GM23248 (cell line): ENCODE measurements around the gene POLR1F. TPM values are rescaled to one million over a fixed set of nuclear protein-coding genes. Genes with fewer than 3 reads are reported as not detected.

ENCODE experiments used
- DNase-seq: peaks from one replicate; pipeline ENCODE4 v3.0.0-alpha.2; 2015
- H2AFZ ChIP-seq: fragments of 200-600 bp; sonication (generic); 2 replicates; pipeline ENCODE4 v1.6.1; 2016; ENCODE audit warnings: antibody characterized with exemption
- H3F3A ChIP-seq: fragments of 200-600 bp; sonication (generic); 2 replicates; pipeline ENCODE4 v1.6.1; 2016; ENCODE audit warnings: mild to moderate bottlenecking, antibody characterized with exemption, mixed run types; ENCODE audit not compliant: insufficient read depth
- H3K27ac ChIP-seq: fragments of 200-600 bp; sonication (generic); 2 replicates; pipeline ENCODE4 v1.5.1; 2016; ENCODE audit warnings: mild to moderate bottlenecking
- H3K27me3 ChIP-seq: fragments of 200-600 bp; sonication (generic); replicated peaks from 2 replicates; pipeline ENCODE4 v1.6.1; 2016; ENCODE audit warnings: mild to moderate bottlenecking; ENCODE audit not compliant: insufficient read depth
- H3K36me3 ChIP-seq: fragments of 200-600 bp; sonication (generic); 2 replicates; pipeline ENCODE4 v1.6.1; 2016; ENCODE audit warnings: low read depth, mild to moderate bottlenecking
- H3K4me1 ChIP-seq: fragments of 200-600 bp; sonication (generic); 2 replicates; pipeline ENCODE4 v1.6.1; 2016; ENCODE audit warnings: mild to moderate bottlenecking; ENCODE audit not compliant: insufficient read depth
- H3K4me2 ChIP-seq: fragments of 200-600 bp; sonication (generic); one replicate; pipeline ENCODE4 v1.6.1; 2016; ENCODE audit warnings: mild to moderate bottlenecking; ENCODE audit not compliant: unreplicated experiment
- H3K4me3 ChIP-seq: fragments of 200-600 bp; sonication (generic); 2 replicates; pipeline ENCODE4 v1.5.1; 2016; ENCODE audit warnings: mild to moderate bottlenecking
- H3K79me2 ChIP-seq: fragments of 200-600 bp; sonication (generic); 2 replicates; pipeline ENCODE4 v1.6.1; 2016; ENCODE audit warnings: mild to moderate bottlenecking; ENCODE audit not compliant: insufficient read depth
- H3K9ac ChIP-seq: fragments of 200-600 bp; sonication (generic); 2 replicates; pipeline ENCODE4 v1.6.1; 2016; ENCODE audit warnings: mild to moderate bottlenecking
- H3K9me2 ChIP-seq: fragments of 200-600 bp; sonication (generic); 2 replicates; pipeline ENCODE4 v1.6.1; 2016; ENCODE audit warnings: mixed run types, mild to moderate bottlenecking, moderate library complexity; ENCODE audit not compliant: insufficient read depth
- H3K9me3 ChIP-seq: fragments of 200-600 bp; sonication (generic); one replicate; pipeline ENCODE4 v1.6.1; 2017; ENCODE audit warnings: low read depth
- H4K20me1 ChIP-seq: fragments of 200-600 bp; sonication (generic); 2 replicates; pipeline ENCODE4 v1.6.0; 2016; ENCODE audit not compliant: insufficient read depth
- EZH2 ChIP-seq: fragments of 200-600 bp; sonication (generic); IDR thresholded peaks from 2 replicates; pipeline ENCODE4 v1.6.1; 2018; ENCODE audit warnings: antibody characterized with exemption, mild to moderate bottlenecking; ENCODE audit not compliant: insufficient read depth, poor library complexity, severe bottlenecking
- EZH2phosphoT487 ChIP-seq: fragments of 200-600 bp; sonication (generic); IDR thresholded peaks from 2 replicates; pipeline ENCODE4 v1.6.1; 2018; ENCODE audit warnings: antibody characterized with exemption, moderate library complexity, mild to moderate bottlenecking, low read depth; ENCODE audit not compliant: insufficient read depth
- WGBS, 2 experiments: methylation state at CpG; one replicate each; pipeline ENCODE4 v1.1.6; 2015 to 2017; ENCODE audit warnings: low lambda C conversion rate in 2 of 2, low coverage in 1 of 2; ENCODE audit errors: missing lambda C conversion rate in 2 of 2; 5-methylcytosine and 5-hydroxymethylcytosine counted together
- in situ Hi-C: fragments of 300-500 bp; cut with MboI; formaldehyde crosslinking; loops from 2 replicates; pipeline ENCODE4 v1.15.0; 2020
- polyA plus RNA-seq: library from polyadenylated mRNA; unstranded; fragments of >200 nt; fragmentation: Nextera tagmentation; extraction: Ambion mirVana; gene quantifications from 2 replicates; pipeline ENCODE4 v1.2.1, GENCODE V29; 2016
- total RNA-seq: library from RNA; depleted of rRNA; stranded (reverse); fragments of >200 nt; shearing (Covaris generic); gene quantifications from 2 replicates; pipeline ENCODE4 v1.2.3, GENCODE V29; 2014

Gene POLR1F
- total and polyA plus RNA-seq, 2 experiments from 2014 or later, result 15.9 to 27.0 TPM

DNA sequence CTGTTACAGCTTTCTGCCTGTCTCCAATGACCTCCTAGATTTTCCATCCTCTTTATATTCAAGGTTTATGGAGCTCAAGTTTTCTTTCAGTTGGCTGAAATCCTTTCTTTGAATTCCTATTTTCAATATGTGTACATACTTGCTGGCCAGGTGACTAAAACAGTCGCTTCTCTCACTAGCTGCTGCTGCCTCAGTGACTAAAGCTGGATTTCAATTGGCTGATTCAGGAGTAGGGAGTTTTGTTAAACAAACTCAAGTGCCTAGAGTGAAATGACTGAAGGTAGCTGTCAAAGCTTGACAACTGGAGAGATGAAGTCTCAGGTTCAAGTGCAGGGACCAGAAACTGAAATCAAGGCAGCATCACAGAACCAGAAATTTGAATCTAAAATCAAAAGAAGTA, 6.7 kb upstream of the POLR1F start:
- no peak for TF ChIP-seq EZH2
- TF ChIP-seq EZH2phosphoT487, result no peak

DNA sequence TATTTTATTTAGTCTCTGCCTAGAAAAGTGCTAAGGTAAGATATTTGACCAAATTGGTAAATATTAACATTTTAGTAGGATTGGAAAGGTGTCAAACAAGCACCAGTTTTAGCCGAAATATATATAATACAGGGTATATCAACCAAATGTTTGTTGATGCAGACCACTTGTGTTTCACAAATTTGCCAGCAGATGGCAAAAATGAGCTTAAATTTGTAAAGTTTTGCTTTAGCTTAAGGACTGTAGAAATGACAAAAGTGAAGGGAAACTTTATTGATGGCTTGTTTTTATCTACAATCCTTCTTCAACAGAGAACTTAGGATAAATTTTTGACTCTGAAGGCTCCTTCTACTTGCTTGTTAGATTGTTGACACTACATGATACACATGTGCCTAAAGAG, 4.8 kb upstream of the POLR1F start:
- Histone ChIP-seq H3K9me2 (no peaks in the 10 kb centered on the region), H2AFZ (no peak overlapping the region), H3K27ac (no peak overlapping the region), H3K4me2 (no peak overlapping the region), H3K9ac (no peak overlapping the region), H3K4me1 (peaks cover 3% of the 10 kb centered on the region; the same call in 1 of the 2 replicates), H3K36me3 (no peaks in the 10 kb centered on the region), H3K4me3 (no peak overlapping the region), H3K79me2 (peaks cover under 1% of the 10 kb centered on the region), H4K20me1 (no peaks in the 10 kb centered on the region), H3K9me3 (no peaks in the 10 kb centered on the region), H3K27me3 (no peaks in the 10 kb centered on the region), H3F3A (no peaks in the 10 kb centered on the region)
- peak; percentile 55 for DNase-seq
- TF ChIP-seq EZH2 (no peak), EZH2phosphoT487 (no peak)
- 33 to 42% methylated on average over 1 of the region's 1 CpG for WGBS, 2 experiments
- in situ Hi-C loops, result no loop called here

More for the DNA sequence above, 6.7 kb upstream of the POLR1F start:
- Histone ChIP-seq H3K79me2 (no peaks in the 10 kb centered on the region), H3K9me3 (no peaks in the 10 kb centered on the region), H3K4me2 (no peak overlapping the region), H3F3A (no peaks in the 10 kb centered on the region), H4K20me1 (no peaks in the 10 kb centered on the region), H3K27ac (no peak overlapping the region), H2AFZ (no peak overlapping the region), H3K4me3 (no peak overlapping the region), H3K9ac (no peak overlapping the region), H3K9me2 (no peaks in the 10 kb centered on the region), H3K27me3 (no peaks in the 10 kb centered on the region), H3K36me3 (no peaks in the 10 kb centered on the region), H3K4me1 (no peaks in the 10 kb centered on the region)
- no peak for DNase-seq
- in situ Hi-C loops, result no loop called here
- WGBS, 2 experiments, result 5% methylated on average over 1 of the region's 1 CpG

DNA sequence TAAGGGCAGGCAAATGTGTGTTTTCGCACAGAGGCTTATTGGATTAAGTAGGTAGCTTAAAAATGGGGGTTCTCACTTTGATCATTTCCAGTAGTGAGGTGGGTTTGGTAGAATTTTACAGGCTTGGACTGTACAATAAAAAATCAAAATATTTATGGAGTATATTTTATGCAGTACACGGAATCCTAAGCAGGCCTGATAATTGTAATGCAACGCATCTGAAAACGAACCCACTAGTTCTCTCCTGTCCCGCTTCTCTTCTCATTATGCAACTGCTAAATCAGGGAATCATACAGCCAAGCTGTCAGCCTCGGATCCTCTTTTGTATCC, 377 bp upstream of the POLR1F start:
- peaks cover 45% of the 10 kb centered on the region for H3K79me2 ChIP-seq
- WGBS, 2 experiments, result 24 to 29% methylated on average over 6 of the region's 6 CpGs
- H4K20me1 ChIP-seq, result no peaks in the 10 kb centered on the region
- no peak overlapping the region for H3K27ac ChIP-seq
- H3K4me3 ChIP-seq, result no peak overlapping the region
- peak overlapping the region; percentile 27 for H3K4me2 ChIP-seq
- no peaks in the 10 kb centered on the region for H3K27me3 ChIP-seq
- peak overlapping the region; percentile 93 for H2AFZ ChIP-seq
- peaks cover 30% of the 10 kb centered on the region for H3K4me1 ChIP-seq
- H3K9ac ChIP-seq, result peak overlapping the region; percentile 31
- in situ Hi-C loops, result no loop called here
- H3K9me2 ChIP-seq, result no peaks in the 10 kb centered on the region
- no peaks in the 10 kb centered on the region for H3F3A ChIP-seq
- H3K36me3 ChIP-seq, result no peaks in the 10 kb centered on the region
- H3K9me3 ChIP-seq, result no peaks in the 10 kb centered on the region
- DNase-seq, result no peak
- TF ChIP-seq EZH2phosphoT487, result no peak
- no peak for TF ChIP-seq EZH2

DNA sequence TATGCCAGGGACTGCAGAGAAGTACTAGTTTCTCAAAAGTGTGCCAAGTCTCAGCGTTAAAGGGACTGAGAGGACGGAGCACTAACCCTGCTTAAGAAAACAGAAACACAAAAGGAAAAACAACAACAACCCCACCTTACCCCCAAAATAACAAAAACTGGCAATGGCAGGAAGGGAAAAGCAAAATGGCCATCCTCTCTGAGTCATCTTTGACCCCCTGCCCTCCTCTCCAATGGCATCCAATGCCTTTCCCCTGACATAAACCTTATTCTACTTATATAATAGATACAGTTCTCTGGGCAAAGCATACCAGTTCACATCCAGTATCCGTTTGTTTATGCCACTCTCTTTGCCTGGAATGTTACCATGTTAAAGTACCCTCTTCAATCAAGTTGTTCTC, 1.6 kb downstream of the POLR1F start:
- H3K9me3 ChIP-seq, result no peaks in the 10 kb centered on the region
- H2AFZ ChIP-seq, result no peak overlapping the region
- H3K27ac ChIP-seq, result no peak overlapping the region
- peak; percentile 29 for DNase-seq
- peaks cover 63% of the 10 kb centered on the region for H3K79me2 ChIP-seq
- H3K4me2 ChIP-seq, result peak overlapping the region; percentile 97
- no peak for TF ChIP-seq EZH2phosphoT487
- TF ChIP-seq EZH2, result no peak
- H3K9me2 ChIP-seq, result no peaks in the 10 kb centered on the region
- H3K9ac ChIP-seq, result peak overlapping the region; percentile 93; the same call in 1 of the 2 replicates
- H4K20me1 ChIP-seq, result no peaks in the 10 kb centered on the region
- WGBS, 2 experiments, result 68 to 70% methylated on average over 3 of the region's 3 CpGs
- no peaks in the 10 kb centered on the region for H3K27me3 ChIP-seq
- H3K4me1 ChIP-seq, result peaks cover 30% of the 10 kb centered on the region
- in situ Hi-C loops, result no loop called here
- H3K4me3 ChIP-seq, result peak overlapping the region; percentile 96
- no peaks in the 10 kb centered on the region for H3F3A ChIP-seq
- peaks cover 8% of the 10 kb centered on the region; the same call in 1 of the 2 replicates for H3K36me3 ChIP-seq

DNA sequence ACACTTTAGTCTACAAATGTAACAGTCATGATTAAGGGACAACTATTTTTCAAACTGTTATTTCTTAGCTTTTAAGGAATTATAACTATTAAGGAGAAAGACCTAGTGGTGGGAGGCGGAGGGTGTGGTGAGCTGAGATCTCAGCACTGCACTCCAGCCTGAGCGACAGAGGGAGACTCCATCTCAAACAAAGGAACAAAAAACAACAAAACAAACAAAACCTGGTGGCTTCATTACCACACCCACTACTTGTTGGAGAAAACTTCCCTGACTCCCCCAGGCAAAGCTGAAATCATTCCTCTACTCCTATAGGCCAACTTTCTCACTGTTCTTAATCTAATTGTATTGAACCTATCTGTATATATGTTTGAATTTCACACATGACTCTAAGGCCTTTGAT, 3.2 kb downstream of the POLR1F start:
- Histone ChIP-seq H3K4me1 (peaks cover 30% of the 10 kb centered on the region), H3K9me3 (no peaks in the 10 kb centered on the region), H3K36me3 (peaks cover 9% of the 10 kb centered on the region; the same call in 1 of the 2 replicates), H4K20me1 (no peaks in the 10 kb centered on the region), H3K4me3 (no peak overlapping the region), H3K27me3 (no peaks in the 10 kb centered on the region), H3K27ac (no peak overlapping the region), H3K79me2 (peaks cover 68% of the 10 kb centered on the region), H3K9ac (no peak overlapping the region), H3K4me2 (no peak overlapping the region), H3F3A (no peaks in the 10 kb centered on the region), H3K9me2 (no peaks in the 10 kb centered on the region), H2AFZ (no peak overlapping the region)
- DNase-seq, result no peak
- 45 to 62% methylated on average over 2 of the region's 2 CpGs for WGBS, 2 experiments
- in situ Hi-C loops, result no loop called here
- TF ChIP-seq EZH2phosphoT487 (no peak), EZH2 (no peak)
